IMR-90 (cell line): ENCODE measurements around the gene ZNF473. TPM values are rescaled to one million over a fixed set of nuclear protein-coding genes. Genes with fewer than 3 reads are reported as not detected.

Experiments
- ATAC-seq: fragments of 200-7000 bp; cut with Tn5 transposase; 2 replicates; pipeline ENCODE4 v1.9.1; 2020; ENCODE audit warnings: low read depth, mild to moderate bottlenecking, moderate library complexity
- BruUV-seq: library from RNA; stranded (reverse); fragments of 400-500 nt; replicated peaks from 2 replicates; lab custom pipeline; 2021; lab: Mats Ljungman, UMichigan
- CTCF ChIA-PET: fragments of 300-600 bp; formaldehyde crosslinking; extraction: SDS; loops from one replicate; lab custom pipeline; 2021; ENCODE audit warnings: antibody characterized with exemption; lab: Yijun Ruan, JAX
- POLR2A ChIA-PET: fragments of 300-600 bp; sonication (Branson Sonifier 250); formaldehyde crosslinking; loops from one replicate; lab custom pipeline; 2022; ENCODE audit warnings: antibody characterized with exemption; ENCODE audit not compliant: unreplicated experiment; lab: Charles Lee
- DNase-seq: peaks from one replicate; pipeline ENCODE4 v3.0.0; 2013
- H2AFZ ChIP-seq: replicated peaks from 2 replicates; pipeline ENCODE3; 2013; ENCODE audit warnings: low read length, mild to moderate bottlenecking; ENCODE audit not compliant: poor library complexity
- H2AK5ac ChIP-seq: 2 replicates; pipeline ENCODE4 v1.6.1; 2013; ENCODE audit warnings: low read depth, low read length, inconsistent platforms
- H2AK9ac ChIP-seq: replicated peaks from 2 replicates; pipeline ENCODE3; 2013; ENCODE audit warnings: mild to moderate bottlenecking, low read depth, low read length, moderate library complexity; ENCODE audit not compliant: poor library complexity
- H2BK120ac ChIP-seq: 2 replicates; pipeline ENCODE4 v1.6.1; 2013; ENCODE audit warnings: low read depth, low read length, inconsistent platforms
- H2BK15ac ChIP-seq: 3 replicates; pipeline ENCODE4 v1.6.1; 2013; ENCODE audit warnings: low read depth, low read length, inconsistent platforms
- H2BK20ac ChIP-seq: 2 replicates; pipeline ENCODE4 v1.6.1; 2013; ENCODE audit warnings: low read depth, mild to moderate bottlenecking, inconsistent platforms, low read length, moderate library complexity
- H2BK5ac ChIP-seq: 2 replicates; pipeline ENCODE4 v1.6.1; 2013; ENCODE audit warnings: mild to moderate bottlenecking, low read depth, low read length, inconsistent platforms; ENCODE audit not compliant: poor library complexity, severe bottlenecking
- H3K14ac ChIP-seq: replicated peaks from 2 replicates; pipeline ENCODE4 v1.6.1; 2013; ENCODE audit warnings: low read depth, low read length, inconsistent platforms
- H3K18ac ChIP-seq: 2 replicates; pipeline ENCODE4 v1.6.1; 2013; ENCODE audit warnings: low read depth, low read length, control low read depth
- H3K23ac ChIP-seq: 2 replicates; pipeline ENCODE4 v1.6.1; 2013; ENCODE audit warnings: low read depth, low read length, inconsistent platforms
- H3K27ac ChIP-seq: 2 replicates; pipeline ENCODE4 v1.5.1; 2013; ENCODE audit warnings: mild to moderate bottlenecking, control low read depth, low read length; ENCODE audit not compliant: insufficient read depth
- H3K27me3 ChIP-seq: 2 replicates; pipeline ENCODE4 v1.6.1; 2013; ENCODE audit warnings: low read length; ENCODE audit not compliant: control insufficient read depth, insufficient read depth
- H3K36me3 ChIP-seq: 2 replicates; pipeline ENCODE4 v1.6.1; 2013; ENCODE audit warnings: low read length, mixed read lengths; ENCODE audit not compliant: control insufficient read depth, insufficient read depth
- H3K4ac ChIP-seq: 2 replicates; pipeline ENCODE4 v1.6.1; 2013; ENCODE audit warnings: low read depth, low read length, inconsistent platforms
- H3K4me1 ChIP-seq: 2 replicates; pipeline ENCODE4 v1.6.1; 2013; ENCODE audit warnings: low read length, mixed read lengths; ENCODE audit not compliant: control insufficient read depth, insufficient read depth
- H3K4me2 ChIP-seq: 2 replicates; pipeline ENCODE4 v1.6.1; 2013; ENCODE audit warnings: low read depth, mild to moderate bottlenecking, control low read depth, low read length, moderate library complexity
- H3K4me3 ChIP-seq: 2 replicates; pipeline ENCODE4 v1.5.1; 2013; ENCODE audit warnings: low read depth, mild to moderate bottlenecking, control low read depth, low read length, moderate library complexity; ENCODE audit not compliant: insufficient read depth
- H3K56ac ChIP-seq: 2 replicates; pipeline ENCODE4 v1.6.1; 2013; ENCODE audit warnings: low read length, inconsistent platforms; ENCODE audit not compliant: insufficient read depth; ENCODE audit errors: extremely low read depth
- H3K79me1 ChIP-seq, 2 experiments: 2 replicates each; pipeline ENCODE4 v1.6.1; 2013; ENCODE audit warnings: low read length in 2 of 2, inconsistent platforms in 1 of 2, low read depth in 1 of 2
- H3K9ac ChIP-seq: 2 replicates; pipeline ENCODE4 v1.6.1; 2013; ENCODE audit warnings: low read depth, low read length, control low read depth
- H3K9me1 ChIP-seq: 2 replicates; pipeline ENCODE4 v1.6.1; 2013; ENCODE audit warnings: low read length, inconsistent platforms; ENCODE audit not compliant: insufficient read depth
- H3K9me3 ChIP-seq: 2 replicates; pipeline ENCODE4 v1.6.1; 2013; ENCODE audit warnings: low read length; ENCODE audit not compliant: control insufficient read depth, insufficient read depth
- H4K20me1 ChIP-seq: 2 replicates; pipeline ENCODE4 v1.6.1; 2013; ENCODE audit warnings: low read length, inconsistent platforms; ENCODE audit not compliant: insufficient read depth
- H4K5ac ChIP-seq: 2 replicates; pipeline ENCODE4 v1.6.1; 2013; ENCODE audit warnings: mild to moderate bottlenecking, low read depth, low read length, control low read depth
- H4K8ac ChIP-seq, 2 experiments: 2 replicates each; pipeline ENCODE4 v1.6.1; 2013; ENCODE audit warnings: low read depth in 2 of 2, low read length in 2 of 2, control low read depth in 1 of 2, inconsistent platforms in 1 of 2
- H4K91ac ChIP-seq: 2 replicates; pipeline ENCODE4 v1.6.1; 2013; ENCODE audit warnings: low read depth, low read length, inconsistent platforms; ENCODE audit not compliant: insufficient read depth
- BHLHE40 ChIP-seq: fragments of 150-350 bp; IDR thresholded peaks from 2 replicates; pipeline ENCODE4 v1.6.1; 2016; ENCODE audit warnings: mild to moderate bottlenecking, low read depth, low read length
- CEBPB ChIP-seq: IDR thresholded peaks from 2 replicates; pipeline ENCODE4 v1.6.1; 2012; ENCODE audit warnings: low read depth, low read length, improper control_type of control experiment
- CHD1 ChIP-seq: IDR thresholded peaks from 2 replicates; pipeline ENCODE4 v1.6.1; 2012; ENCODE audit warnings: low read depth, low read length, improper control_type of control experiment
- FOS ChIP-seq: fragments of 150-350 bp; IDR thresholded peaks from 2 replicates; pipeline ENCODE4 v1.6.1; 2016; ENCODE audit warnings: low read depth, low read length
- MAFK ChIP-seq: IDR thresholded peaks from 2 replicates; pipeline ENCODE4 v1.6.1; 2012; ENCODE audit warnings: low read depth, low read length, improper control_type of control experiment
- MAZ ChIP-seq: IDR thresholded peaks from 2 replicates; pipeline ENCODE4 v1.6.1; 2012; ENCODE audit warnings: low read depth, mild to moderate bottlenecking, low read length, improper control_type of control experiment, moderate library complexity, borderline replicate concordance
- MXI1 ChIP-seq: IDR thresholded peaks from 2 replicates; pipeline ENCODE4 v1.6.1; 2012; ENCODE audit warnings: low read depth, mild to moderate bottlenecking, low read length, moderate library complexity, borderline replicate concordance
- NFE2L2 ChIP-seq: fragments of 150-350 bp; IDR thresholded peaks from 2 replicates; pipeline ENCODE4 v1.6.1; 2016; ENCODE audit warnings: low read depth, mild to moderate bottlenecking, low read length
- POLR2A ChIP-seq: IDR thresholded peaks from 2 replicates; pipeline ENCODE4 v1.6.1; 2012; ENCODE audit warnings: mild to moderate bottlenecking, low read depth, low read length
- RAD21 ChIP-seq: IDR thresholded peaks from 2 replicates; pipeline ENCODE4 v1.6.1; 2012; ENCODE audit warnings: low read length, improper control_type of control experiment
- RCOR1 ChIP-seq: IDR thresholded peaks from 2 replicates; pipeline ENCODE4 v1.6.1; 2012; ENCODE audit warnings: mild to moderate bottlenecking, low read length, improper control_type of control experiment; ENCODE audit not compliant: insufficient replicate concordance
- RFX5 ChIP-seq: IDR thresholded peaks from 2 replicates; pipeline ENCODE4 v1.8.0; 2012; ENCODE audit warnings: low read depth, mild to moderate bottlenecking, low read length, moderate library complexity
- SMC3 ChIP-seq: fragments of 150-350 bp; IDR thresholded peaks from 2 replicates; pipeline ENCODE4 v1.6.1; 2016; ENCODE audit warnings: low read depth, mild to moderate bottlenecking, antibody characterized with exemption, low read length, moderate library complexity
- WGBS, 2 experiments: methylation state at CpG; one replicate each; pipeline versions ENCODE4 v1.1.5 to v1.1.7; 2013; ENCODE audit warnings: missing lambda C conversion rate in 2 of 2; ENCODE audit not compliant: insufficient read length in 1 of 2; ENCODE audit errors: extremely low coverage in 2 of 2; 5-methylcytosine and 5-hydroxymethylcytosine counted together
- dilution Hi-C: fragments of 300-500 bp; cut with HindIII; formaldehyde crosslinking; loops from one replicate; pipeline ENCODE4 v1.14.3; 2018; ENCODE audit warnings: low sequenced_read_pairs; ENCODE audit not compliant: unreplicated experiment
- in situ Hi-C: fragments of 300-500 bp; cut with MboI; formaldehyde crosslinking; loops from 3 replicates; pipeline ENCODE4 v1.14.3; 2019; ENCODE audit warnings: low sequenced_read_pairs, inconsistent platforms, mixed read lengths
- intact Hi-C: fragments of 100-400 bp; cut with micrococcal nuclease; formaldehyde crosslinking; loops from 2 replicates; pipeline ENCODE4 v1.10.0; 2022
- polyA plus RNA-seq, 3 experiments: library from polyadenylated mRNA; depleted of rRNA; stranded (reverse); fragments of >200 nt; gene quantifications; 2 replicates each; pipeline ENCODE4 v1.2.3, GENCODE V29; 2012; ENCODE audit warnings: low replicate concordance in 1 of 3
- total RNA-seq: library from RNA; depleted of rRNA; stranded (reverse); fragments of >200 nt; gene quantifications from 2 replicates; pipeline ENCODE4 v1.2.3, GENCODE V29; 2012
- TF ChIP-seq, protein P1 (sequence below): fragments of 150-350 bp; IDR thresholded peaks from 2 replicates; pipeline ENCODE4 v1.6.1; 2017; ENCODE audit warnings: mild to moderate bottlenecking, antibody characterized with exemption, low read length, low read depth
- TF ChIP-seq, protein P2 (sequence below): conservative IDR thresholded peaks from 2 replicates; pipeline ENCODE4 v1.5.1; 2012; ENCODE audit warnings: mild to moderate bottlenecking, low read depth, low read length, improper control_type of control experiment
- TF ChIP-seq, protein P3 (sequence below): fragments of 150-350 bp; IDR thresholded peaks from 2 replicates; pipeline ENCODE4 v1.6.1; 2016; ENCODE audit warnings: low read depth, mild to moderate bottlenecking, low read length, moderate library complexity, borderline replicate concordance

ZNF473 gene
- total and polyA plus RNA-seq, 2 of the 4 experiments (the other 2 are of a cell fraction): 4.5 to 13.3 TPM

DNA sequence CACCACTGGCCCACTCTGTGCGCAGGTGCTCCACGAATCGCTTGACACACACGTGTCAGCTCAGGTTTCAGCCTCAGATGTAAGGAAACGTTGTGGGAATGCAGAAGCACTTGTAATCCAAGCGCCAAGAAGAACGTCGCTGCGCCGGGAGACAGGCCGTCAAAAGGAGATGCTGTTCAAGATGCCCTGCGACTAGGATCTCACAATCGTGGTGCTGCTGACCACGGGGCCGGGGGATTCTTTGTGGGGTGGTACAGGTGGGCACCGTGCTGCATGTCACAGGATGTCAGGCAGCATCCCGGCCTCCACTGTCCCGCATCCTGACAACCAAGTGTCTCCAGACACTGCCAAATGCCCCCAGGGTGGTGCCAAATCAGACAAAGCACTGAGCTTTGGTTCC lies 47.9 kb upstream of the ZNF473 start:
- BruUV-seq: no TSS peak
- 87% methylated on average over 3 of the region's 18 CpGs; no CpG with 5 or more reads in 1 of the 2 experiments for WGBS, 2 experiments
- no peak overlapping the region for H4K8ac ChIP-seq
- H2BK20ac ChIP-seq: no peak overlapping the region
- in situ Hi-C loops (no loop called here), intact Hi-C loops (no loop called here), dilution Hi-C loops (no loop called here)
- no peak overlapping the region for H2BK5ac ChIP-seq
- CTCF ChIA-PET: interaction anchor here (1.1 kb wide), 1 partner anchor 40 kb away, joined by 3 read pairs; no protein-coding TSS in a partner anchor
- H2AK5ac ChIP-seq: no peak overlapping the region
- no peak overlapping the region for H2AK9ac ChIP-seq
- peaks cover under 1% of the 10 kb centered on the region; the same call in 1 of the 2 replicates for H4K20me1 ChIP-seq
- no peak overlapping the region for H4K91ac ChIP-seq
- no peak overlapping the region for H3K18ac ChIP-seq
- peaks cover 20% of the 10 kb centered on the region for H3K36me3 ChIP-seq
- no peak overlapping the region for H3K9ac ChIP-seq
- H3K9me3 ChIP-seq: no peaks in the 10 kb centered on the region
- no peak overlapping the region for H3K4ac ChIP-seq
- H3K9me1 ChIP-seq: peaks cover 3% of the 10 kb centered on the region; the same call in 1 of the 2 replicates
- no peak overlapping the region for H2BK15ac ChIP-seq
- no peak overlapping the region for H3K56ac ChIP-seq
- no peaks in the 10 kb centered on the region for H3K4me1 ChIP-seq
- no peak overlapping the region for H3K27ac ChIP-seq
- H3K27me3 ChIP-seq: no peaks in the 10 kb centered on the region
- POLR2A ChIA-PET: no interaction called here
- H3K4me3 ChIP-seq: no peak overlapping the region
- no peak for ATAC-seq
- no peaks in the 10 kb centered on the region; a peak in 1 of 4 replicates for H3K79me1 ChIP-seq
- H4K5ac ChIP-seq: no peak overlapping the region
- no peak overlapping the region for H3K23ac ChIP-seq
- no peak for DNase-seq
- no peak overlapping the region for H3K4me2 ChIP-seq
- no peak overlapping the region for H2AFZ ChIP-seq
- TF ChIP-seq, protein P1, sequence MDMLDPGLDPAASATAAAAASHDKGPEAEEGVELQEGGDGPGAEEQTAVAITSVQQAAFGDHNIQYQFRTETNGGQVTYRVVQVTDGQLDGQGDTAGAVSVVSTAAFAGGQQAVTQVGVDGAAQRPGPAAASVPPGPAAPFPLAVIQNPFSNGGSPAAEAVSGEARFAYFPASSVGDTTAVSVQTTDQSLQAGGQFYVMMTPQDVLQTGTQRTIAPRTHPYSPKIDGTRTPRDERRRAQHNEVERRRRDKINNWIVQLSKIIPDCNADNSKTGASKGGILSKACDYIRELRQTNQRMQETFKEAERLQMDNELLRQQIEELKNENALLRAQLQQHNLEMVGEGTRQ: no peak
- TF ChIP-seq, protein P2, sequence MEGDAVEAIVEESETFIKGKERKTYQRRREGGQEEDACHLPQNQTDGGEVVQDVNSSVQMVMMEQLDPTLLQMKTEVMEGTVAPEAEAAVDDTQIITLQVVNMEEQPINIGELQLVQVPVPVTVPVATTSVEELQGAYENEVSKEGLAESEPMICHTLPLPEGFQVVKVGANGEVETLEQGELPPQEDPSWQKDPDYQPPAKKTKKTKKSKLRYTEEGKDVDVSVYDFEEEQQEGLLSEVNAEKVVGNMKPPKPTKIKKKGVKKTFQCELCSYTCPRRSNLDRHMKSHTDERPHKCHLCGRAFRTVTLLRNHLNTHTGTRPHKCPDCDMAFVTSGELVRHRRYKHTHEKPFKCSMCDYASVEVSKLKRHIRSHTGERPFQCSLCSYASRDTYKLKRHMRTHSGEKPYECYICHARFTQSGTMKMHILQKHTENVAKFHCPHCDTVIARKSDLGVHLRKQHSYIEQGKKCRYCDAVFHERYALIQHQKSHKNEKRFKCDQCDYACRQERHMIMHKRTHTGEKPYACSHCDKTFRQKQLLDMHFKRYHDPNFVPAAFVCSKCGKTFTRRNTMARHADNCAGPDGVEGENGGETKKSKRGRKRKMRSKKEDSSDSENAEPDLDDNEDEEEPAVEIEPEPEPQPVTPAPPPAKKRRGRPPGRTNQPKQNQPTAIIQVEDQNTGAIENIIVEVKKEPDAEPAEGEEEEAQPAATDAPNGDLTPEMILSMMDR: no peak
- TF ChIP-seq NFE2L2 (no peak), FOS (no peak), MAZ (no peak), BHLHE40 (no peak), SMC3 (no peak), CHD1 (no peak), RFX5 (no peak), CEBPB (no peak), MAFK (no peak), RCOR1 (no peak), RAD21 (no peak), POLR2A (no peak), MXI1 (no peak)
- TF ChIP-seq, protein P3, sequence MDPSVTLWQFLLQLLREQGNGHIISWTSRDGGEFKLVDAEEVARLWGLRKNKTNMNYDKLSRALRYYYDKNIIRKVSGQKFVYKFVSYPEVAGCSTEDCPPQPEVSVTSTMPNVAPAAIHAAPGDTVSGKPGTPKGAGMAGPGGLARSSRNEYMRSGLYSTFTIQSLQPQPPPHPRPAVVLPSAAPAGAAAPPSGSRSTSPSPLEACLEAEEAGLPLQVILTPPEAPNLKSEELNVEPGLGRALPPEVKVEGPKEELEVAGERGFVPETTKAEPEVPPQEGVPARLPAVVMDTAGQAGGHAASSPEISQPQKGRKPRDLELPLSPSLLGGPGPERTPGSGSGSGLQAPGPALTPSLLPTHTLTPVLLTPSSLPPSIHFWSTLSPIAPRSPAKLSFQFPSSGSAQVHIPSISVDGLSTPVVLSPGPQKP: no peak
- no peak overlapping the region for H3K14ac ChIP-seq
- H2BK120ac ChIP-seq: no peak overlapping the region
